ENCODE measurements around the gene ADAMTS2.

- no peak for TF ChIP-seq CTCF (IDR thresholded peaks at IDR 0.05)
- TF ChIP-seq POLR2A (IDR thresholded peaks at IDR 0.05): no peak
Measured at GRCh38 chr5:179287071-179287470, 58.2 kb downstream of the ADAMTS2 start.
